Mammary epithelial cell (primary cell): ENCODE results near the gene CRTC2.

Experiments
- CTCF ChIP-seq, 2 donors: IDR thresholded peaks in 1 of 2; conservative IDR thresholded peaks in 1 of 2; 2 replicates each; pipeline ENCODE4 v1.5.1; 2011 to 2012; ENCODE audit warnings: inconsistent platforms in 2 of 2, low read length in 2 of 2, mild to moderate bottlenecking in 2 of 2, control low read depth in 1 of 2, low read depth in 1 of 2; ENCODE audit not compliant: insufficient read depth in 1 of 2; ENCODE audit errors: extremely low read depth in 1 of 2
- EZH2 ChIP-seq: IDR thresholded peaks from 2 replicates; pipeline ENCODE4 v1.6.1; 2012; ENCODE audit warnings: low read length, inconsistent platforms, borderline replicate concordance

- TF ChIP-seq CTCF (conservative IDR thresholded peaks at IDR 0.05 in 1 of 2, IDR thresholded peaks at IDR 0.05 in 1 of 2; ENCODE audit: extremely low read depth in 1 of 2, insufficient read depth in 1 of 2, low read depth in 1 of 2, low read length in 2 of 2) (no peak), EZH2 (no peak)
These were observed 22.2 kb downstream of the CRTC2 start for GRCh38 chr1:153936011-153936802.
